ENCODE results near the gene TMCC1. TPM values are rescaled to one million over a fixed set of nuclear protein-coding genes. Genes with fewer than 3 reads are reported as not detected.

Gene TMCC1
- total RNA-seq, 6 experiments from 2014 or later = 21.7 to 124 (median 25.2) TPM

- DNase-seq = no peak
- Histone ChIP-seq H3K27me3 (no peaks in the 10 kb centered on the region), H3K36me3 (no peaks in the 10 kb centered on the region), H3K4me1 (no peaks in the 10 kb centered on the region), H3K9me3 (no peaks in the 10 kb centered on the region), H3K4me3 (no peak overlapping the region), H3K27ac (no peak overlapping the region)
- intact Hi-C loops (cut with DNase I) = no loop called here
- TF ChIP-seq CTCF (IDR thresholded peaks at IDR 0.05) (no peak), POLR2A (IDR thresholded peaks at IDR 0.05) (no peak)
- ATAC-seq = no peak
- 82% methylated on average over 1 of the region's 1 CpG for WGBS (ENCODE audit: insufficient coverage, low coverage, low lambda C conversion rate, missing lambda C conversion rate)
Observed at GRCh38 chr3:129831503-129831902, 62.0 kb downstream of the TMCC1 start.

- Histone ChIP-seq H3K27ac (no peak overlapping the region), H3K4me1 (no peaks in the 10 kb centered on the region), H3K36me3 (no peaks in the 10 kb centered on the region), H3K9me3 (no peaks in the 10 kb centered on the region), H3K27me3 (no peaks in the 10 kb centered on the region), H3K4me3 (no peak overlapping the region)
- TF ChIP-seq POLR2A (IDR thresholded peaks at IDR 0.05) (no peak), CTCF (IDR thresholded peaks at IDR 0.05) (peak; percentile 72 to 81 (median 77))
- peak in 1 of 3 donors; percentile 53 for DNase-seq
- intact Hi-C loops (cut with DNase I) = loop anchor here (5.0 to 10.0 kb wide), 3 partner anchors 182 to 335 kb away; no protein-coding TSS in a partner anchor
- peak; percentile 90 to 97 (median 95) for ATAC-seq
Observed at GRCh38 chr3:129829640-129830039, 63.9 kb downstream of the TMCC1 start.

- intact Hi-C loops (cut with DNase I) = loop anchor here (5.0 to 10.0 kb wide), 3 partner anchors 180 to 333 kb away; no protein-coding TSS in a partner anchor
- Histone ChIP-seq H3K27me3 (no peaks in the 10 kb centered on the region), H3K4me3 (no peak overlapping the region), H3K36me3 (no peaks in the 10 kb centered on the region), H3K4me1 (peaks cover 0 to 13% (median 6%) of the 10 kb centered on the region in 4 donors), H3K27ac (no peak overlapping the region), H3K9me3 (no peaks in the 10 kb centered on the region)
- ATAC-seq (peak; percentile 8 to 53 (median 32)), DNase-seq (no peak)
- TF ChIP-seq POLR2A (IDR thresholded peaks at IDR 0.05) (no peak), CTCF (IDR thresholded peaks at IDR 0.05) (no peak)
- WGBS (ENCODE audit: insufficient coverage, low coverage, low lambda C conversion rate, missing lambda C conversion rate) = 66% methylated on average over 4 of the region's 7 CpGs
Observed at GRCh38 chr3:129827765-129828164, 65.7 kb downstream of the TMCC1 start.

- no peaks in the 10 kb centered on the region for H3K27me3 ChIP-seq
- intact Hi-C loops (cut with DNase I) = loop anchor here (5.0 to 10.0 kb wide), 3 partner anchors 178 to 330 kb away; no protein-coding TSS in a partner anchor
- H3K4me3 ChIP-seq = no peak overlapping the region
- WGBS (ENCODE audit: insufficient coverage, low coverage, low lambda C conversion rate, missing lambda C conversion rate) = 41% methylated on average over 3 of the region's 3 CpGs
- no peaks in the 10 kb centered on the region for H3K9me3 ChIP-seq
- ATAC-seq (peak; percentile 71 to 81 (median 78)), DNase-seq (peak in 1 of 3 donors; percentile 53)
- H3K27ac ChIP-seq = no peak overlapping the region
- TF ChIP-seq CTCF (IDR thresholded peaks at IDR 0.05) (peak; percentile 74 to 80 (median 76)), POLR2A (IDR thresholded peaks at IDR 0.05) (no peak)
- peaks cover 0 to 13% (median 6%) of the 10 kb centered on the region in 4 donors for H3K4me1 ChIP-seq
- H3K36me3 ChIP-seq = no peaks in the 10 kb centered on the region
Observed at GRCh38 chr3:129824926-129825541, 68.5 kb downstream of the TMCC1 start.

Data from right lobe of liver (tissue), 6 donors.